Spleen (tissue), 11 donors: ENCODE measurements around the gene ZSCAN5A. TPM values are rescaled to one million over a fixed set of nuclear protein-coding genes. Genes with fewer than 3 reads are reported as not detected.
"Not testable (repeated sequence)": the region's sequence is repeated elsewhere in the genome, so short reads cannot be mapped to it uniquely, and the experiment has no call there.

Source experiments
- DNase-seq: peaks from one replicate; pipeline ENCODE4 v3.0.0-alpha.2; 2020
- H3K27ac ChIP-seq, 8 donors: fragments of 200-600 bp; sonication (generic) in 7 of 8; 1 replicate in 4 of 8; 2 replicates in 4 of 8; pipeline versions ENCODE4 v1.5.0 to v1.8.0; 2016 to 2021; ENCODE audit warnings: inconsistent platforms in 4 of 8, mild to moderate bottlenecking in 4 of 8, moderate library complexity in 1 of 8
- H3K27me3 ChIP-seq, 7 donors: fragments of 200-600 bp; sonication (generic) in 6 of 7; replicated peaks in 1 of 7; 1 replicate in 4 of 7; 2 replicates in 3 of 7; pipeline versions ENCODE4 v1.5.0 to v1.8.0; 2016 to 2021; ENCODE audit warnings: inconsistent platforms in 3 of 7, mild to moderate bottlenecking in 1 of 7
- H3K36me3 ChIP-seq, 6 donors: fragments of 200-600 bp; sonication (generic) in 5 of 6; 1 replicate in 4 of 6; 2 replicates in 2 of 6; pipeline versions ENCODE4 v1.5.0 to v1.8.0; 2016 to 2021; ENCODE audit warnings: inconsistent platforms in 2 of 6
- H3K4me1 ChIP-seq, 6 donors: fragments of 200-600 bp; sonication (generic) in 5 of 6; 1 replicate in 3 of 6; 2 replicates in 3 of 6; pipeline versions ENCODE4 v1.5.0 to v1.8.0; 2016 to 2021; ENCODE audit warnings: inconsistent platforms in 3 of 6
- H3K4me3 ChIP-seq, 8 donors: fragments of 200-600 bp; sonication (generic) in 7 of 8; 1 replicate in 4 of 8; 2 replicates in 4 of 8; pipeline versions ENCODE4 v1.5.0 to v1.8.0; 2016 to 2021; ENCODE audit warnings: inconsistent platforms in 4 of 8, mild to moderate bottlenecking in 4 of 8, moderate library complexity in 2 of 8
- H3K9me3 ChIP-seq, 8 donors: fragments of 200-600 bp; sonication (generic) in 7 of 8; 1 replicate in 4 of 8; 2 replicates in 4 of 8; pipeline versions ENCODE4 v1.5.0 to v1.8.0; 2016 to 2021; ENCODE audit warnings: inconsistent platforms in 4 of 8
- POLR2A ChIP-seq, 3 donors: fragments of 450-650 bp; IDR thresholded peaks; one replicate each; pipeline ENCODE4 v1.5.1; 2017; ENCODE audit warnings: antibody characterized with exemption in 3 of 3, mild to moderate bottlenecking in 1 of 3
- POLR2AphosphoS5 ChIP-seq, 3 donors: sonication (generic); formaldehyde crosslinking; IDR thresholded peaks; one replicate each; pipeline ENCODE4 v1.5.1; 2017; ENCODE audit warnings: antibody characterized with exemption in 3 of 3
- WGBS, 5 donors: extraction: QIAGEN DNeasy Blood & Tissue Kit in 3 of 5; methylation state at CpG; one replicate each; pipeline versions ENCODE4 v1.1.5 to v1.1.7; 2013 to 2018; 5-methylcytosine and 5-hydroxymethylcytosine counted together
- intact Hi-C: fragments of 100-400 bp; cut with DNase I; formaldehyde crosslinking; loops from one replicate; pipeline ENCODE4 v1.15.0; 2023; ENCODE audit warnings: low total_unique reads
- polyA plus RNA-seq, 3 donors: library from polyadenylated mRNA; stranded (reverse); fragments of 200-250 nt; gene quantifications; one replicate each; pipeline ENCODE4 v1.2.1, GENCODE V29; 2013
- total RNA-seq, 7 donors: library from RNA; depleted of rRNA in 3 of 7; stranded (reverse); fragments of >200 nt in 3 of 7; fragmentation: NEBNext Ultra II Directional in 4 of 7; extraction: Animal tissue kit (Norgen Biotek cat#: 25700) in 4 of 7; gene quantifications; one replicate each; pipeline versions ENCODE4 v1.1.0 to v1.2.1, GENCODE V29; 2016 to 2021
- TF ChIP-seq, protein P1 (sequence below), 11 experiments: fragments of 200-600 bp in 7 of 11; fragments of 450-650 bp in 4 of 11; sonication (generic) in 4 of 11; IDR thresholded peaks in 8 of 11; conservative IDR thresholded peaks in 3 of 11; 1 replicate in 7 of 11; 2 replicates in 4 of 11; pipeline versions ENCODE4 v1.4.0 to v1.8.0; 2016 to 2021; ENCODE audit warnings: antibody characterized with exemption in 11 of 11, inconsistent platforms in 4 of 11, mild to moderate bottlenecking in 1 of 11
- donor health status: healthy with polysubstance abuse.
- donor health status: DM: no; HTN: no; CAD: no; lungs with moderate emphysema.
- donor health status: DM: no; HTN: no; CAD: no.
- donor health status: Bipolar disorder and iron deficiency.
- donor health status: healthy.
- donor health status: DM: no; HTN: no; CAD: no.
- donor health status: DM: yes; HTN: yes; CAD: no.

Gene ZSCAN5A
- total and polyA plus RNA-seq, 10 donors: 3.4 to 18.7 (median 7.1) TPM

GRCh38 chr19:56266051-56266450, 48.6 kb downstream of the ZSCAN5A start:
- no peak for DNase-seq
- 54 to 87% (median 83%) methylated on average over 3 of the region's 3 CpGs for WGBS, 5 donors
- Histone ChIP-seq H3K27me3 (no peaks in the 10 kb centered on the region), H3K4me1 (no peaks in the 10 kb centered on the region), H3K4me3 (no peak overlapping the region), H3K36me3 (peaks cover 0 to 7% (median 0%) of the 10 kb centered on the region in 6 donors), H3K9me3 (no peaks in the 10 kb centered on the region), H3K27ac (no peak overlapping the region)
- intact Hi-C loops: no loop called here
- TF ChIP-seq, protein P1, sequence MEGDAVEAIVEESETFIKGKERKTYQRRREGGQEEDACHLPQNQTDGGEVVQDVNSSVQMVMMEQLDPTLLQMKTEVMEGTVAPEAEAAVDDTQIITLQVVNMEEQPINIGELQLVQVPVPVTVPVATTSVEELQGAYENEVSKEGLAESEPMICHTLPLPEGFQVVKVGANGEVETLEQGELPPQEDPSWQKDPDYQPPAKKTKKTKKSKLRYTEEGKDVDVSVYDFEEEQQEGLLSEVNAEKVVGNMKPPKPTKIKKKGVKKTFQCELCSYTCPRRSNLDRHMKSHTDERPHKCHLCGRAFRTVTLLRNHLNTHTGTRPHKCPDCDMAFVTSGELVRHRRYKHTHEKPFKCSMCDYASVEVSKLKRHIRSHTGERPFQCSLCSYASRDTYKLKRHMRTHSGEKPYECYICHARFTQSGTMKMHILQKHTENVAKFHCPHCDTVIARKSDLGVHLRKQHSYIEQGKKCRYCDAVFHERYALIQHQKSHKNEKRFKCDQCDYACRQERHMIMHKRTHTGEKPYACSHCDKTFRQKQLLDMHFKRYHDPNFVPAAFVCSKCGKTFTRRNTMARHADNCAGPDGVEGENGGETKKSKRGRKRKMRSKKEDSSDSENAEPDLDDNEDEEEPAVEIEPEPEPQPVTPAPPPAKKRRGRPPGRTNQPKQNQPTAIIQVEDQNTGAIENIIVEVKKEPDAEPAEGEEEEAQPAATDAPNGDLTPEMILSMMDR (IDR thresholded peaks at IDR 0.05 in 8 of 11, conservative IDR thresholded peaks at IDR 0.05 in 3 of 11): no peak

DNA sequence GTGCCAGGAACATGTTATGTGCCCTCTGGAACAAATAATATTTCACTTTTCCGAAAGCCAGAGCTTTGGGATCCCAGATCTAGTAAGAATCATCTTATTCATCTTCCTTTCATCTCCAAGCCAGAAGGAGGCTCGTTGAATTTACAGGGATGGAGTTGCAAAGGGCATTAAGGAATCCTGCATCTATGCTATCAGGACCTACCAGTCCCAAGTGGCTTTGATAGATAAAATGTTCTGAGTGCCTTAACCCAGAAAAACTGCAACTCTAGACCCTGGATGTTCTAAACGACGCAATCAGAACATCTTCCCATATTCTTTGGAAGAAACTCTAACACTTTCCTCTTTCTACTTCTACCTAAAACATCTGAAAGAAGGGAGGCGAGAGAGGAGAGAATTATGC, 51.3 kb downstream of the ZSCAN5A start:
- no peak for DNase-seq
- Histone ChIP-seq H3K36me3 (peaks cover 0 to 7% (median 0%) of the 10 kb centered on the region in 6 donors), H3K27me3 (no peaks in the 10 kb centered on the region), H3K9me3 (no peaks in the 10 kb centered on the region), H3K27ac (no peak overlapping the region), H3K4me1 (no peaks in the 10 kb centered on the region), H3K4me3 (no peak overlapping the region)
- 78 to 89% (median 83%) methylated on average over 5 of the region's 5 CpGs for WGBS, 5 donors
- no peak for TF ChIP-seq POLR2AphosphoS5 (IDR thresholded peaks at IDR 0.05)
- no peak for TF ChIP-seq POLR2A (IDR thresholded peaks at IDR 0.05)
- TF ChIP-seq, protein P1 (IDR thresholded peaks at IDR 0.05 in 8 of 11, conservative IDR thresholded peaks at IDR 0.05 in 3 of 11): no peak
- intact Hi-C loops: no loop called here

DNA sequence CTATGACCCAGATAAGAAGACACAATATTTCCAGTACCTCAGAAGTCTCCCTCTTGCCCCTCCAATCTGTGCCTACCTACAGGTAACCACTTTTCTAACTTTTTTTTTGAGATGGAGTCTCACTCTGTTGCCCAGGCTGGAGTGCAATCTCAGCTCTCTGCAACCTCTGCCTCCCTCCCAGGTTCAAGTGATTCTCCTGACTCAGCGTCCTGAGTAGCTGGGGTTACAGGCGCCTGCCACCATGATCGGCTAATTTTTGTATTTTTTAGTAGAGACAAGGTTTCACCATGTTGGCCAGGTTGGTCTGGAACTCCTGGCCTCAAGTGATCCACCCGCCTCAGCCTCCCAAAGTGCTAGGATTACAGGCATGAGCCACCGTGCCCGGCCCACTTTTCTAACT, 52.7 kb downstream of the ZSCAN5A start:
- H3K4me1 ChIP-seq, DNase-seq, H3K36me3 ChIP-seq, intact Hi-C loops, H3K27me3 ChIP-seq, H3K9me3 ChIP-seq, H3K4me3 ChIP-seq, H3K27ac ChIP-seq: not testable (repeated sequence)
- WGBS, 5 donors: 90 to 99% (median 94%) methylated on average over 6 of the region's 6 CpGs

- Histone ChIP-seq H3K36me3 (peaks cover 0 to 7% (median 0%) of the 10 kb centered on the region in 6 donors), H3K4me1 (no peaks in the 10 kb centered on the region), H3K4me3 (no peak overlapping the region), H3K27ac (no peak overlapping the region), H3K27me3 (no peaks in the 10 kb centered on the region), H3K9me3 (no peaks in the 10 kb centered on the region)
- intact Hi-C loops: no loop called here
- DNase-seq: no peak
- TF ChIP-seq POLR2A (IDR thresholded peaks at IDR 0.05): no peak
Observed at GRCh38 chr19:56261145-56261544, 53.5 kb downstream of the ZSCAN5A start.

- TF ChIP-seq POLR2A (IDR thresholded peaks at IDR 0.05) (no peak), POLR2AphosphoS5 (IDR thresholded peaks at IDR 0.05) (no peak)
- TF ChIP-seq, protein P1 (IDR thresholded peaks at IDR 0.05 in 8 of 11, conservative IDR thresholded peaks at IDR 0.05 in 3 of 11): no peak
- H3K36me3 ChIP-seq: peaks cover 0 to 5% (median 0%) of the 10 kb centered on the region in 6 donors
- no peak for DNase-seq
- H3K9me3 ChIP-seq: no peaks in the 10 kb centered on the region
- no peaks in the 10 kb centered on the region for H3K4me1 ChIP-seq
- no peak overlapping the region for H3K4me3 ChIP-seq
- WGBS, 5 donors: 86 to 96% (median 90%) methylated on average over 12 of the region's 12 CpGs
- H3K27ac ChIP-seq: no peak overlapping the region
- no peaks in the 10 kb centered on the region for H3K27me3 ChIP-seq
- intact Hi-C loops: loop anchor here (10.0 kb wide), 1 partner anchor 183 kb away; no protein-coding TSS in a partner anchor
Observed at GRCh38 chr19:56258272-56258671, 56.4 kb downstream of the ZSCAN5A start.
